ENCODE results near the gene PRPF8.

- TF ChIP-seq CTCF (IDR thresholded peaks at IDR 0.05) (no peak), POLR2AphosphoS5 (IDR thresholded peaks at IDR 0.05) (no peak)
Measured at GRCh38 chr17:1686086-1686485, 1.4 kb upstream of the PRPF8 start.
